Tibial artery (tissue), 4 donors: ENCODE measurements around the gene PRXL2C.

Experiments
- DNase-seq, 2 donors: peaks; one replicate each; pipeline ENCODE4 v3.0.0-alpha.2; 2019
- H3K27ac ChIP-seq, 2 donors: fragments of 200-600 bp; sonication (generic) in 1 of 2; 1 replicate in 1 of 2; 2 replicates in 1 of 2; pipeline ENCODE4 v1.5.1; 2018 to 2019; ENCODE audit warnings: mild to moderate bottlenecking in 1 of 2
- H3K27me3 ChIP-seq, 2 donors: fragments of 200-600 bp; sonication (generic) in 1 of 2; one replicate each; pipeline versions ENCODE4 v1.5.1 to v1.6.0; 2016 to 2019
- H3K36me3 ChIP-seq, 3 donors: fragments of 200-600 bp; sonication (generic) in 2 of 3; one replicate each; pipeline ENCODE4 v1.5.1; 2016 to 2019; ENCODE audit warnings: mild to moderate bottlenecking in 2 of 3
- H3K4me1 ChIP-seq, 4 donors: fragments of 200-600 bp; sonication (generic) in 2 of 4; 1 replicate in 3 of 4; 2 replicates in 1 of 4; pipeline ENCODE4 v1.5.1; 2016 to 2019
- H3K4me3 ChIP-seq, 2 donors: fragments of 200-600 bp; sonication (generic) in 1 of 2; 1 replicate in 1 of 2; 2 replicates in 1 of 2; pipeline ENCODE4 v1.5.1; 2018 to 2019; ENCODE audit warnings: mild to moderate bottlenecking in 2 of 2
- H3K9me3 ChIP-seq, 3 donors: fragments of 200-600 bp; sonication (generic) in 1 of 3; one replicate each; pipeline ENCODE4 v1.5.1; 2016 to 2019
- CTCF ChIP-seq, 2 experiments: fragments of 200-600 bp in 1 of 2; fragments of 450-650 bp in 1 of 2; IDR thresholded peaks; one replicate each; pipeline ENCODE4 v1.5.1; 2017 to 2019; ENCODE audit warnings: antibody characterized with exemption in 2 of 2, mild to moderate bottlenecking in 1 of 2, moderate library complexity in 1 of 2
- intact Hi-C: fragments of 100-400 bp; cut with DNase I; formaldehyde crosslinking; loops from one replicate; pipeline ENCODE4 v1.15.0; 2023; ENCODE audit warnings: low total_unique reads

The PRXL2C gene

GRCh38 chr9:96612966-96613589, 42.0 kb downstream of the PRXL2C start:
- Histone ChIP-seq H3K4me1 (peaks cover 0 to 36% (median 10%) of the 10 kb centered on the region in 4 donors), H3K27ac (peak overlapping the region; percentile 52 to 65), H3K27me3 (no peaks in the 10 kb centered on the region), H3K4me3 (no peak overlapping the region), H3K9me3 (no peaks in the 10 kb centered on the region), H3K36me3 (no peaks in the 10 kb centered on the region)
- TF ChIP-seq CTCF (IDR thresholded peaks at IDR 0.05): no peak
- no peak for DNase-seq
- intact Hi-C loops: loop anchor here (10.0 kb wide), 1 partner anchor 158 kb away; the partner anchor contains the start of gene HABP4

DNA sequence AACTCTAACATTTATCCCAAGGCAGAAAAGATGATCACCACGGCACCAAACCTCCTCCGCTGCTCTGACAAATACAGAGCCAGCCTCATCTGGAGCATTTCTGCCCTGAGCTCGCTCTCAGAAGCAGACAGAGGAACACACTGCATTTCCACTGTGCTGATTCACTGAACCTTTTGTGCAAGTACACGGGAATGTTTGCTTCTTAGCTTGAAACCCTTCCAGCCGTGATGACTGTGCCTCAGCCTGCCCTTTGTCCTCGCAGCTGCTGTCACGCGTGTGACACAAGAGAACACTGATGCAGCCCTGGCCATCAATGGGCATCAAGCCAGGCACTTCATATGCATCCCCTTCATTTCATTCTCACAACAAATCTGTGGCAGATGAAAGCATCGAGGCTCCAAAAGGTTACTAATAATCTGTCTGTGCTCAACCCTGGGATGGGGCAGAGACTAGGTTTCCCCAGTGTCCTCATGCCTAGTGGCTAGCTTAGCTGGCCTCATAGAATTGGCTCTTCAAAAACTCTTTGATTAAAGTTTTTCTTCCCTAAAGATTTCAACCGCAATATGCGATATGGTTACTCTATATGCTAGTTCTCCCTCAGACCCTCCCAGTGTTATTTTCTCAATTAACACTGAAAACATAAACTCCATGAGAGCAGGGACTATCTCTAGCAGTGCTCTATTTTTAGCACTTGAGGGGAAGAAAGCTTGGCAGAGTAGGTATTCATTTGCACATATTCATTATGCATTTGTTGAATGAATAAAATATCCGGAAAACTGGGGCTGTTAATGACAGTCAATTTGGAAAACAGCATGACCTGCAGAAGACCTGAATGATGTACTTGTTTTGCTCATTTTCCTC, 42.8 kb downstream of the PRXL2C start:
- intact Hi-C loops: loop anchor here (10.0 kb wide), 1 partner anchor 158 kb away; the partner anchor contains the start of gene HABP4
- Histone ChIP-seq H3K36me3 (no peaks in the 10 kb centered on the region), H3K27ac (peak overlapping the region; percentile 52 to 65), H3K4me3 (no peak overlapping the region), H3K4me1 (peaks cover 0 to 36% (median 7%) of the 10 kb centered on the region in 4 donors), H3K9me3 (no peaks in the 10 kb centered on the region), H3K27me3 (no peaks in the 10 kb centered on the region)
- no peak for TF ChIP-seq CTCF (IDR thresholded peaks at IDR 0.05)
- DNase-seq: peak; percentile 46 to 82

- Histone ChIP-seq H3K36me3 (no peaks in the 10 kb centered on the region), H3K4me3 (no peak overlapping the region), H3K27me3 (no peaks in the 10 kb centered on the region), H3K4me1 (peaks cover 0 to 36% (median 7%) of the 10 kb centered on the region in 4 donors), H3K9me3 (no peaks in the 10 kb centered on the region), H3K27ac (peak overlapping the region in 1 of 2 donors; percentile 65)
- intact Hi-C loops: loop anchor here (10.0 kb wide), 1 partner anchor 157 kb away; the partner anchor contains the start of gene HABP4
- no peak for DNase-seq
- TF ChIP-seq CTCF (IDR thresholded peaks at IDR 0.05): no peak
Observed at GRCh38 chr9:96611302-96611701, 43.8 kb downstream of the PRXL2C start.

DNA sequence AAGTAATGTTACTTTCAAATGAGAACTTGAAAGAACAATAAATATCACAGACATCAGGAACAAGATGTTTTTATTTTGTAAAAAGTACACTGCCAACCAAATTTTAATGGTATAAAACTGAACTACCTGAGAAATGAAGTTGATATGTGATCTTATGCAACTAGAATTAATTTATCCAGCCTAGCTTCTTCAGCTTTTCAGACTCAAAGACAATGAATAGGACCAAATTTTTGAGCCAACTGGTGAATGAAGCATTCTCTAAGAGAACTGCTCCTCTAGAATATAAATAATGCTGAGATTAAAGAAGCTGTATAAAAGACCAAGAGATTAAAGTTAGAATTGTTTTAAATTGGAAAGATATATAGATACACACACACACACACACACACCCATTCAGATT, 45.4 kb downstream of the PRXL2C start:
- Histone ChIP-seq H3K4me1 (peaks cover 0 to 34% (median 7%) of the 10 kb centered on the region in 4 donors), H3K27ac (no peak overlapping the region), H3K36me3 (no peaks in the 10 kb centered on the region), H3K27me3 (no peaks in the 10 kb centered on the region), H3K4me3 (no peak overlapping the region), H3K9me3 (no peaks in the 10 kb centered on the region)
- no peak for TF ChIP-seq CTCF (IDR thresholded peaks at IDR 0.05)
- no peak for DNase-seq
- intact Hi-C loops: loop anchor here (10.0 kb wide), 1 partner anchor 155 kb away; the partner anchor contains the start of gene HABP4

- intact Hi-C loops: no loop called here
- no peak overlapping the region for H3K27ac ChIP-seq
- DNase-seq: no peak
Observed at GRCh38 chr9:96607971-96608370, 47.1 kb downstream of the PRXL2C start.

More at GRCh38 chr9:96607971-96608370, 47.1 kb downstream of the PRXL2C start:
- Histone ChIP-seq H3K9me3 (no peaks in the 10 kb centered on the region), H3K4me3 (no peak overlapping the region), H3K36me3 (no peaks in the 10 kb centered on the region), H3K4me1 (peaks cover 0 to 44% (median 9%) of the 10 kb centered on the region in 4 donors), H3K27me3 (no peaks in the 10 kb centered on the region)
- no peak for TF ChIP-seq CTCF (IDR thresholded peaks at IDR 0.05)
